Regular cardiac myocyte (primary cell): Measurements from ENCODE around the gene KCTD5. TPM values are rescaled to one million over a fixed set of nuclear protein-coding genes. Genes with fewer than 3 reads are reported as not detected.

ENCODE experiments used
- total RNA-seq: library from RNA; depleted of rRNA; stranded (reverse); fragments of >200 nt; gene quantifications from 2 replicates; pipeline ENCODE4 v1.2.3, GENCODE V29; 2014

Gene KCTD5
- 21.4 and 32.6 TPM in 2 replicates for total RNA-seq

GRCh38 chr16:2682209-2683021, at the start of gene KCTD5:
Gene KCTD5 (plus strand): TSS chr16:2682523. CDS start chr16:2682549, 26 bp downstream.

GRCh38 chr16:2720064-2720457, 37.7 kb downstream of the KCTD5 start, which contains the start of gene PRSS27:
Gene PRSS27 (minus strand): TSS chr16:2720224. CDS start chr16:2720160, 64 bp downstream.

GRCh38 chr16:2752035-2752849, 69.9 kb downstream of the KCTD5 start, which contains the start of gene SRRM2:
Gene SRRM2 (plus strand): TSS chr16:2752638. CDS start chr16:2756365, 3,727 bp downstream.

Other genes with a start within 250 kb of the KCTD5 start
- 1.7 and 12.5 TPM in 2 replicates for gene TEDC2, start 222.4 kb upstream of the KCTD5 start, total RNA-seq
- gene NTN3, start 211.2 kb upstream of the KCTD5 start, total RNA-seq: 0.19 and 0.56 TPM in 2 replicates
- 11.3 and 16.3 TPM in 2 replicates for gene TBC1D24, start 207.4 kb upstream of the KCTD5 start, total RNA-seq
- 6.8 and 8.4 TPM in 2 replicates for gene ATP6V0C, start 168.6 kb upstream of the KCTD5 start, total RNA-seq
- 24.0 and 42.3 TPM in 2 replicates for gene AMDHD2, start 162.2 kb upstream of the KCTD5 start, total RNA-seq
- not detected in 2 replicates for gene CEMP1, start 151.1 kb upstream of the KCTD5 start, total RNA-seq
- 16.9 and 22.8 TPM in 2 replicates for gene PDPK1, start 144.5 kb upstream of the KCTD5 start, total RNA-seq
- 0.19 and 0.56 TPM in 2 replicates for gene PRSS27, start 37.7 kb downstream of the KCTD5 start, total RNA-seq
- 38.5 and 43.7 TPM in 2 replicates for gene SRRM2, start 70.1 kb downstream of the KCTD5 start, total RNA-seq
- 323 and 366 TPM in 2 replicates for gene ELOB, start 94.8 kb downstream of the KCTD5 start, total RNA-seq
- gene PRSS33, start 105.0 kb downstream of the KCTD5 start, total RNA-seq: not detected in 2 replicates
- not detected in 2 replicates for gene PRSS41, start 115.9 kb downstream of the KCTD5 start, total RNA-seq
- gene PRSS21, start 134.7 kb downstream of the KCTD5 start, total RNA-seq: 1.7 TPM in 2 replicates
- 2.5 and 3.8 TPM in 2 replicates for gene ZG16B, start 147.8 kb downstream of the KCTD5 start, total RNA-seq
- gene PRSS22, start 175.6 kb downstream of the KCTD5 start, total RNA-seq: under 0.01 TPM in 1 of 2 replicates, not detected in the other
- 45.1 and 91.6 TPM in 2 replicates for gene FLYWCH2, start 200.7 kb downstream of the KCTD5 start, total RNA-seq
- 38.3 and 41.2 TPM in 2 replicates for gene FLYWCH1, start 229.4 kb downstream of the KCTD5 start, total RNA-seq